Measurements from ENCODE around the gene MCUB. TPM values are rescaled to one million over a fixed set of nuclear protein-coding genes. Genes with fewer than 3 reads are reported as not detected.

MCUB gene
- total and polyA plus RNA-seq, 3 donors from 2014 or later: 7.7 to 23.4 (median 20.1) TPM

GRCh38 chr4:109702950-109703663 lies 143.1 kb downstream of the MCUB start, which contains the start of gene CASP6:
Gene CASP6 (minus strand): TSS chr4:109703445. CDS start chr4:109703395, 50 bp downstream.
- Histone ChIP-seq H3K4me3 (peak within 1 kb of the TSS; percentile 59 to 74), H3K9me3 (no peaks in the 10 kb centered on the region), H3K27ac (peak within 1 kb of the TSS; percentile 48 to 87), H3K36me3 (ENCODE audit: low read depth, missing control alignments) (no peaks in the 10 kb centered on the region), H3K27me3 (no peaks in the 10 kb centered on the region), H3K4me1 (peaks cover 12% of the 10 kb centered on the region)
- intact Hi-C loops (cut with DNase I; ENCODE audit: low total_unique reads): no loop called here
- peak; percentile 87 for DNase-seq
- 0% methylated on average over 37 to 64 of the region's 72 CpGs for WGBS, 2 donors
- peak; percentile 31 to 51 (median 49) for TF ChIP-seq CTCF (IDR thresholded peaks at IDR 0.05)
- TF ChIP-seq POLR2A (IDR thresholded peaks at IDR 0.05): no peak

GRCh38 chr4:109703664-109704361 lies 143.8 kb downstream of the MCUB start:
- intact Hi-C loops (cut with DNase I; ENCODE audit: low total_unique reads): no loop called here
- peaks cover 12% of the 10 kb centered on the region for H3K4me1 ChIP-seq
- H3K36me3 ChIP-seq (ENCODE audit: low read depth, missing control alignments): no peaks in the 10 kb centered on the region
- WGBS, 2 donors: 8 to 9% methylated on average over 10 to 11 of the region's 11 CpGs
- no peaks in the 10 kb centered on the region for H3K27me3 ChIP-seq
- H3K27ac ChIP-seq: peak overlapping the region; percentile 48 to 87
- no peaks in the 10 kb centered on the region for H3K9me3 ChIP-seq
- H3K4me3 ChIP-seq: peak overlapping the region; percentile 59 to 74
- no peak for TF ChIP-seq POLR2A (IDR thresholded peaks at IDR 0.05)
- no peak for TF ChIP-seq CTCF (IDR thresholded peaks at IDR 0.05)
- DNase-seq: no peak

GRCh38 chr4:109708435-109708834 lies 148.4 kb downstream of the MCUB start:
- Histone ChIP-seq H3K27me3 (no peaks in the 10 kb centered on the region), H3K9me3 (no peaks in the 10 kb centered on the region), H3K36me3 (ENCODE audit: low read depth, missing control alignments) (no peaks in the 10 kb centered on the region), H3K27ac (no peak overlapping the region), H3K4me3 (no peak overlapping the region), H3K4me1 (peaks cover 5% of the 10 kb centered on the region)
- 23 to 41% methylated on average over 2 of the region's 2 CpGs for WGBS, 2 donors
- intact Hi-C loops (cut with DNase I; ENCODE audit: low total_unique reads): no loop called here
- no peak for DNase-seq
- TF ChIP-seq CTCF (IDR thresholded peaks at IDR 0.05) (no peak), POLR2A (IDR thresholded peaks at IDR 0.05) (no peak)

GRCh38 chr4:109708990-109709389 lies 148.9 kb downstream of the MCUB start:
- Histone ChIP-seq H3K4me3 (no peak overlapping the region), H3K36me3 (ENCODE audit: low read depth, missing control alignments) (no peaks in the 10 kb centered on the region), H3K9me3 (no peaks in the 10 kb centered on the region), H3K27me3 (no peaks in the 10 kb centered on the region), H3K27ac (no peak overlapping the region), H3K4me1 (peaks cover 3% of the 10 kb centered on the region)
- no peak for DNase-seq
- intact Hi-C loops (cut with DNase I; ENCODE audit: low total_unique reads): no loop called here
- 50 to 53% methylated on average over 1 of the region's 1 CpG for WGBS, 2 donors
- TF ChIP-seq POLR2A (IDR thresholded peaks at IDR 0.05) (no peak), CTCF (IDR thresholded peaks at IDR 0.05) (no peak)

All from testis (tissue), 3 donors.